DOHH2 (cell line): ENCODE results near the gene AOC3.

Experiments used
- H3F3A ChIP-seq: fragments of 200-600 bp; sonication (generic), shearing (Covaris generic); 2 replicates; pipeline ENCODE4 v1.6.0; 2016; ENCODE audit warnings: antibody characterized with exemption, mild to moderate bottlenecking; ENCODE audit not compliant: control insufficient read depth, insufficient read depth
- H3K27ac ChIP-seq: fragments of 200-600 bp; sonication (generic); 2 replicates; pipeline ENCODE4 v1.5.1; 2014; ENCODE audit warnings: low read depth, mild to moderate bottlenecking, low read length, moderate library complexity
- H3K27me3 ChIP-seq: fragments of 200-600 bp; sonication (generic); 2 replicates; pipeline ENCODE4 v1.6.1; 2014; ENCODE audit warnings: mild to moderate bottlenecking, low read length, mixed read lengths; ENCODE audit not compliant: control insufficient read depth
- H3K36me3 ChIP-seq: fragments of 200-600 bp; sonication (generic); 2 replicates; pipeline ENCODE4 v1.6.1; 2014; ENCODE audit warnings: mild to moderate bottlenecking, low read length, moderate library complexity, mixed read lengths; ENCODE audit not compliant: control insufficient read depth
- H3K4me1 ChIP-seq: fragments of 200-600 bp; sonication (generic); 2 replicates; pipeline ENCODE4 v1.6.1; 2014; ENCODE audit warnings: mild to moderate bottlenecking, low read length, mixed read lengths; ENCODE audit not compliant: control insufficient read depth
- H3K4me2 ChIP-seq: fragments of 200-600 bp; sonication (generic); 2 replicates; pipeline ENCODE4 v1.6.0; 2014; ENCODE audit warnings: mild to moderate bottlenecking, low read length, moderate library complexity
- H3K4me3 ChIP-seq: fragments of 200-600 bp; sonication (generic); 2 replicates; pipeline ENCODE4 v1.5.1; 2014; ENCODE audit warnings: mild to moderate bottlenecking, low read length, mixed read lengths
- H3K79me2 ChIP-seq: fragments of 200-600 bp; sonication (generic); 2 replicates; pipeline ENCODE4 v1.6.1; 2014; ENCODE audit warnings: mild to moderate bottlenecking, low read length, mixed read lengths; ENCODE audit not compliant: control insufficient read depth
- H3K9me2 ChIP-seq: fragments of 200-600 bp; sonication (generic); replicated peaks from 2 replicates; pipeline ENCODE4 v1.6.1; 2014; ENCODE audit warnings: mild to moderate bottlenecking, low read length, mixed read lengths; ENCODE audit not compliant: control insufficient read depth
- H3K9me3 ChIP-seq: fragments of 200-600 bp; sonication (generic); 2 replicates; pipeline ENCODE4 v1.6.1; 2014; ENCODE audit warnings: antibody characterized with exemption, low read length, mixed read lengths; ENCODE audit not compliant: control insufficient read depth, insufficient read depth
- H4K20me1 ChIP-seq: fragments of 200-600 bp; sonication (generic); 2 replicates; pipeline ENCODE4 v1.6.0; 2014; ENCODE audit warnings: low read depth, mild to moderate bottlenecking, antibody characterized with exemption, low read length, moderate library complexity; ENCODE audit not compliant: control insufficient read depth, insufficient read depth
- EZH2phosphoT487 ChIP-seq: fragments of 200-600 bp; sonication (generic); IDR thresholded peaks from 2 replicates; pipeline ENCODE4 v1.6.1; 2017; ENCODE audit warnings: borderline replicate concordance, mild to moderate bottlenecking, antibody characterized with exemption, low read length, moderate library complexity, mixed read lengths
- TF ChIP-seq, protein P1 (sequence below): fragments of 200-600 bp; sonication (generic); IDR thresholded peaks from one replicate; pipeline ENCODE4 v1.5.1; 2014; ENCODE audit warnings: antibody characterized with exemption, mild to moderate bottlenecking, low read depth, low read length; ENCODE audit not compliant: poor library complexity, severe bottlenecking

The AOC3 gene

DNA sequence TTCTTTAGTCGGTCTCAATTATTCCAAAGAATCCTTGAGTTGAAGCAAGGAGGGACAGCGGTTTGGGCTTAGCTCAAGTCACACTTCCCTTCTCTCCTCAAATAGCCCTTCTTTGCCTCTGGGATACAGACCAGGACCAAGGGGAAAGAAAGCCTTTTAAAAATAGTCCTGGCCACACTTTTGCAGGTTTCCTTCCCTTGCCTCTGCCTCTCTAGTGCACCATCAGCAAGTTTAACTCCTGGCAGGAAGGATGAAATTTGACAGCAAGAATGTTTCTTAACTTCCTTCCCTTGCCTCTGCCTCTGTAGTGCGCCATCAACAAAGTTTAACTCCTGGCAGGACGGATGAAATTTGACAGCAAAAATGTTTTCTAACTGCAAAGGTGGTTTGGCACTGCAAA is 42.4 kb downstream of the AOC3 start:
- no peak overlapping the region for H3K4me2 ChIP-seq
- no peaks in the 10 kb centered on the region for H3K4me1 ChIP-seq
- H3K9me3 ChIP-seq: no peaks in the 10 kb centered on the region
- no peaks in the 10 kb centered on the region for H3K36me3 ChIP-seq
- no peak overlapping the region for H3K27ac ChIP-seq
- no peak for TF ChIP-seq EZH2phosphoT487
- TF ChIP-seq, protein P1, sequence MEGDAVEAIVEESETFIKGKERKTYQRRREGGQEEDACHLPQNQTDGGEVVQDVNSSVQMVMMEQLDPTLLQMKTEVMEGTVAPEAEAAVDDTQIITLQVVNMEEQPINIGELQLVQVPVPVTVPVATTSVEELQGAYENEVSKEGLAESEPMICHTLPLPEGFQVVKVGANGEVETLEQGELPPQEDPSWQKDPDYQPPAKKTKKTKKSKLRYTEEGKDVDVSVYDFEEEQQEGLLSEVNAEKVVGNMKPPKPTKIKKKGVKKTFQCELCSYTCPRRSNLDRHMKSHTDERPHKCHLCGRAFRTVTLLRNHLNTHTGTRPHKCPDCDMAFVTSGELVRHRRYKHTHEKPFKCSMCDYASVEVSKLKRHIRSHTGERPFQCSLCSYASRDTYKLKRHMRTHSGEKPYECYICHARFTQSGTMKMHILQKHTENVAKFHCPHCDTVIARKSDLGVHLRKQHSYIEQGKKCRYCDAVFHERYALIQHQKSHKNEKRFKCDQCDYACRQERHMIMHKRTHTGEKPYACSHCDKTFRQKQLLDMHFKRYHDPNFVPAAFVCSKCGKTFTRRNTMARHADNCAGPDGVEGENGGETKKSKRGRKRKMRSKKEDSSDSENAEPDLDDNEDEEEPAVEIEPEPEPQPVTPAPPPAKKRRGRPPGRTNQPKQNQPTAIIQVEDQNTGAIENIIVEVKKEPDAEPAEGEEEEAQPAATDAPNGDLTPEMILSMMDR: no peak
- H3K4me3 ChIP-seq: no peak overlapping the region
- H3F3A ChIP-seq: no peaks in the 10 kb centered on the region
- H3K79me2 ChIP-seq: no peaks in the 10 kb centered on the region
- H4K20me1 ChIP-seq: no peaks in the 10 kb centered on the region
- H3K27me3 ChIP-seq: peaks cover 15% of the 10 kb centered on the region
- no peaks in the 10 kb centered on the region for H3K9me2 ChIP-seq

DNA sequence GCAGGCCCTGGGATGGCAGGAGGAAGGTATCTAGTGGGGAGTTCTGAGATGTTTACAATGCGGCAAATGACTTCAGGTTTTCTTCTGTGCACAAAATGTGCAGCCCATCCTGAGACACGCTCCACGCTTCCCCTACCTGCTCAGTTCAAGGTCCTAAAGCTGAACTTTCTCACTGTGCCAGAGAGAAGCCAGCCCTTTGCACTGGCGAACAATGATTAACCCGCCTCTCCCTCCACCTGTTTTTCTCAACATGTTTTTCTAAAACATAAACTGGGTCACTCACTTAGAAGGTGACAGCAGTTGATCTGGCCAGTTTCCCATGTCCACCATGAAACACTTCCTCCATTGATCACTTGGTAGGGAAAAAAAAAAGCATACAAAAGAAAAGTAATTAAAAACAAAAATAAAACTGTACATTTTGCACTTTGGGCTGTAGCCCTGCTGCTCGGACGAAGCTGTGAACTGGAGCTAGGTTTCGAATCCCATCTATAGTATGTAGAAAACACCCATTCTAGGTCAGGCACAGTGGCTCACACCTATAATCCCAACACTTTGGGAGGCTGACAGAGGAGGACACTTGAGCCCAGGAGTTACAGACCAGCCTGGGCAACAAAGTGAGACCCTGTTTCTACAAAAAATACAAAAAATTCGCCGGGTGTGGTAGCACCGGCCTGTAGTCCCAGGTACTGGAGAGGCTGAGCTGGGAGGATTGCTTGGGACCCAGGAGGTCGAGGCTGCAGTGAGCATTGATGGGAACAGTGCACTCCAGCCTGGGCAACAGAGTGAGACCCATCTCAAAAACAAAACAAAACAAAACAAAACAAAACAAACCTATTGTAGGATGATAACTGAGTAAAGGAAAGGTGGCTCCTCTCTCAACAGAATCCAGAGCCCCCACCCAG is 43.5 kb downstream of the AOC3 start:
- H3K9me3 ChIP-seq: no peaks in the 10 kb centered on the region
- TF ChIP-seq, protein P1: no peak
- no peak for TF ChIP-seq EZH2phosphoT487
- no peaks in the 10 kb centered on the region for H3K9me2 ChIP-seq
- no peaks in the 10 kb centered on the region for H4K20me1 ChIP-seq
- H3K27ac ChIP-seq: no peak overlapping the region
- no peaks in the 10 kb centered on the region for H3F3A ChIP-seq
- no peak overlapping the region for H3K4me3 ChIP-seq
- H3K4me1 ChIP-seq: no peaks in the 10 kb centered on the region
- H3K4me2 ChIP-seq: no peak overlapping the region
- H3K79me2 ChIP-seq: no peaks in the 10 kb centered on the region
- no peaks in the 10 kb centered on the region for H3K36me3 ChIP-seq
- H3K27me3 ChIP-seq: peaks cover 11% of the 10 kb centered on the region

DNA sequence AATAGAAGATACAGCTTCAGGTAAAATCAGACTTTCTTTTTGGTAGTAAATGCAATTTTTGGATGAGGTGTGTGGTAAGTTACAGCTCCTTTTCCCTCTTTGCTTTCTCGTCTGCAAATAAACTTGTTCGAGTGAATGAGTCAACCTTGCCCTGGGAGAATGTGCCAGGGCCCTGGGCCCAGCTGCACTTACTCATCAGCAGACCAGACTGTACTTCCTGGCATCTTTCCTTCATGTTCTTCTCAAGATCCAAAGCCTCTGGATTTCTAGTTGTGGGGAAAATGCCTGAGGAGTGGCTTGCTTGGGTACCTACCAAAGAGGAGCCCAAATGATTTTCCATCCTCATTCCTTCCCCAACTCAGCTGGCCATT is 44.2 kb downstream of the AOC3 start:
- no peaks in the 10 kb centered on the region for H3K4me1 ChIP-seq
- TF ChIP-seq EZH2phosphoT487: no peak
- TF ChIP-seq, protein P1: no peak
- H3K79me2 ChIP-seq: no peaks in the 10 kb centered on the region
- H4K20me1 ChIP-seq: no peaks in the 10 kb centered on the region
- H3K36me3 ChIP-seq: no peaks in the 10 kb centered on the region
- H3K9me2 ChIP-seq: no peaks in the 10 kb centered on the region
- no peak overlapping the region for H3K27ac ChIP-seq
- no peak overlapping the region for H3K4me2 ChIP-seq
- no peaks in the 10 kb centered on the region for H3F3A ChIP-seq
- no peaks in the 10 kb centered on the region for H3K9me3 ChIP-seq
- H3K4me3 ChIP-seq: no peak overlapping the region
- peaks cover 11% of the 10 kb centered on the region for H3K27me3 ChIP-seq
